Stomach (tissue), 4 donors: ENCODE measurements around the gene THBS4.

ENCODE experiments used
- EP300 ChIP-seq: sonication (generic); formaldehyde crosslinking; IDR thresholded peaks from one replicate; pipeline ENCODE4 v1.6.1; 2017; ENCODE audit warnings: antibody characterized with exemption
- POLR2AphosphoS5 ChIP-seq, 3 donors: sonication (generic); formaldehyde crosslinking; IDR thresholded peaks; one replicate each; pipeline ENCODE4 v1.6.1; 2016; ENCODE audit warnings: antibody characterized with exemption in 3 of 3
- TF ChIP-seq, protein P1 (sequence below), 7 experiments: fragments of 450-650 bp in 4 of 7; fragments of 200-600 bp in 3 of 7; sonication (generic) in 3 of 7; IDR thresholded peaks; one replicate each; pipeline ENCODE4 v1.5.1; 2016 to 2019; ENCODE audit warnings: antibody characterized with exemption in 7 of 7, control low read depth in 2 of 7, mild to moderate bottlenecking in 1 of 7

DNA sequence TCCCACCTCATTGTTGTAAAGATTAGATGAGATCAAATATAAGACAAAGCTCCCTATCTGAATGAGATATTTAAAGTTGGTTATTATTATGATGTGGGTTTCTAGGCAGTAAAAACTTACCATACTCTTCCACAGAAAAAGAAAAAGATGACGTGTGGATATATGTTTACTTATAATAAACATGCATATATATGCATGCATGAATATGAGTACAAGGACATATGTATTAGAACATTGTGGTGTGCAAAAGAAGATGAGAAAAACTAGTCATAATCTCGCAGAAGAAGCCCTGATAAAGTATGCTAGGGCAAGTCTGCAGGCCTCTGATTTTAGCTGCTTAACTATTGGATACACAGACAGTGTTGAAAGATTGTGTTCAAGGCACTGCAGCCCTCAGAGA, 10.1 kb upstream of the THBS4 start:
- TF ChIP-seq, protein P1, sequence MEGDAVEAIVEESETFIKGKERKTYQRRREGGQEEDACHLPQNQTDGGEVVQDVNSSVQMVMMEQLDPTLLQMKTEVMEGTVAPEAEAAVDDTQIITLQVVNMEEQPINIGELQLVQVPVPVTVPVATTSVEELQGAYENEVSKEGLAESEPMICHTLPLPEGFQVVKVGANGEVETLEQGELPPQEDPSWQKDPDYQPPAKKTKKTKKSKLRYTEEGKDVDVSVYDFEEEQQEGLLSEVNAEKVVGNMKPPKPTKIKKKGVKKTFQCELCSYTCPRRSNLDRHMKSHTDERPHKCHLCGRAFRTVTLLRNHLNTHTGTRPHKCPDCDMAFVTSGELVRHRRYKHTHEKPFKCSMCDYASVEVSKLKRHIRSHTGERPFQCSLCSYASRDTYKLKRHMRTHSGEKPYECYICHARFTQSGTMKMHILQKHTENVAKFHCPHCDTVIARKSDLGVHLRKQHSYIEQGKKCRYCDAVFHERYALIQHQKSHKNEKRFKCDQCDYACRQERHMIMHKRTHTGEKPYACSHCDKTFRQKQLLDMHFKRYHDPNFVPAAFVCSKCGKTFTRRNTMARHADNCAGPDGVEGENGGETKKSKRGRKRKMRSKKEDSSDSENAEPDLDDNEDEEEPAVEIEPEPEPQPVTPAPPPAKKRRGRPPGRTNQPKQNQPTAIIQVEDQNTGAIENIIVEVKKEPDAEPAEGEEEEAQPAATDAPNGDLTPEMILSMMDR (IDR thresholded peaks at IDR 0.05), result no peak
- TF ChIP-seq POLR2AphosphoS5 (IDR thresholded peaks at IDR 0.05) (no peak), EP300 (no peak)
